HG03139 (cell line): ENCODE data around the gene NFASC.

Experiments used
- ATAC-seq: cut with Tn5 transposase; IDR thresholded peaks from one replicate; pipeline ENCODE4 v1.9.1; 2021; ENCODE audit not compliant: unreplicated experiment

The NFASC gene

DNA sequence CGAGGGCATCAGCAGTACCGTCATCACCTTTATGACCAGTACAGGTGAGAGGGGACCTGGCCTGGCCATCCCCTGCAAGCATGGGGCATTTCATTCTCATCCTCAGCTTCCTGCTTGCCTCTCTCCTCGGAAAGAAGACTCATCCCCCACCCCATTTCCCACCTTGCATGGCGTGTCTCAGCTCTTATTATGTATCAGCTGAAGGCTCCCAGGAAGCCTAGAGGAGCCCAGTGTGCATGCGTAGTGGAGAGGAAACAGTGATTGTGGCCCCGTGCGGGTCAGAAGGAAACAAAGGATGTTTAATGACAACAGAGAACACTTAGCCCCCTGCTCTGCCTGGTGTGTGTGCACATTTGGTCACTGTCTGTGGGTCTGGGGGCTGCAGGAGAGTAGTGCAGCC lies 132.0 kb downstream of the NFASC start:
- ATAC-seq: no peak

DNA sequence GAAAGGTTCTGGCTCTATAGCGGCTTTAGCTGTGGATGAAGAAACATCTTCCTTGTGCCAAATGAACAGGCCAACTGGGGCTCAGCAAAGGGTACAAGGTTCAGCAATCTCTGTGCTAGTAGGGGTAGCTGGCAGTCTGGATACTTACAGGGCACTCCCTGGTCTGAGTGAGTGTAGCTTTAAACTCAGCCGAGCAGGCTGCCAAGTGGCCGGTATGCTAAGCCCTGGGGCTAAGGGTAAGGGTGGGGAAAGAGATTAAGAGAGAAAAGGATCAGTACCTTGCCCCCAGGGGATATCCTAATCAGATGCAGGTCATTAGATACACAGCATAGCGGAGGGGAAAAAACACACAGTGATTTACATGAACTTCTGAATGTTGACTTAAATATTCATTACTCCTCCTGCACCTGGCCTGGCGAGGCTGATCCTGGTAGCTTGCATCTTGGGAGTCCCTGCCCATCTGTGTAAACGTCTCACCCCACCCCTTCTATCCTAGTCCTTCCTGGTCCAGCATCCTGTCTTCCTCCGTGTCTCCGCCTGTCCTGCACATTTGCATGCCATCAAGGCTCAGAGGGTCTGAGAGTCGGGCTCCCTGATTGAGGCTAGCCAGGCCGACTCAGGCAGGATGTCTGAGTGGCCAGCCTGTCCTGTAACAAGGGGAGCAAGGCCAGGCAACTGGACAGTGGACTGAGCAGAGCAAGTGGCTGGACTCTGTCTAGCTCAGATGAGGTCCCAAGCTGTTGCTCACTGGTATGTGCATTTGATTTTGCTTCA lies 132.9 kb downstream of the NFASC start:
- no peak for ATAC-seq

DNA sequence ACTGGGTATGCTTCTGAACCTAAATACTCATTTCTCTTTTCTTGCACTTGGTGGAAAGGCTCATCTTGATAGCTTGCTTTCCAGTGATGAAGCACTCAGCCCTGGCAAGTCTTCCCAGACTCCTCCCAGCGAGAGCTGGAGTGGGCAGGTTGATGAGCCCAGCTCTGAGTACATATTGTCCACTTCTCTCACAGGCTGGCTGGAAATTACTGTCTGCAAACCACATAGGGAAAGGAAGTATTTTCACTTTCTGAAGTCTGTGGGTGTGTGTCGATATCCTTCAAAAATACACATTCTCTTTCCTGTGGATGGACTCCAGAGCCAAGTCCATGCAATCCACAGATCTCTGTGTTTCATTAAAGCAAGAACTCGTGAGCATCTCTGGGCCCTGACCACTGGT lies 133.7 kb downstream of the NFASC start:
- ATAC-seq: no peak

DNA sequence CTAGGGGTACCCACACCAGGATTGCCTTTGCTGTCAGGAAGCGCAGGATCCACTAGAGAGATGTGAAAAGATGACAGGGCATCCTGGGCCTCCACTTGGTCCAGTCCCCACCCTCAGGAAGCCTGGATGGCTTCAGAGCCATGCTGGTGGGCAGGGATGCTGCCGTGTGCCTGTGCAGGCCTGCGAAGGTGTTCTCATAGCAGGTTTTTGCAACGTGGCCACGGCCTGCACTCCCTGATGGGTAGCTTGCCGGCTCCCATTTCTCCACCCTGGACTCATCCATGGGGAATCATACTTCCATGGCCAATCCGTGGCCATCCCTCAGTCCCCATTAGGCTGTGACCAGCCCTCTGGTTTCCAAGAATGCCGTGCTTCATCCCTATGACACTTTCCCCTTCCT lies 138.2 kb downstream of the NFASC start:
- no peak for ATAC-seq

DNA sequence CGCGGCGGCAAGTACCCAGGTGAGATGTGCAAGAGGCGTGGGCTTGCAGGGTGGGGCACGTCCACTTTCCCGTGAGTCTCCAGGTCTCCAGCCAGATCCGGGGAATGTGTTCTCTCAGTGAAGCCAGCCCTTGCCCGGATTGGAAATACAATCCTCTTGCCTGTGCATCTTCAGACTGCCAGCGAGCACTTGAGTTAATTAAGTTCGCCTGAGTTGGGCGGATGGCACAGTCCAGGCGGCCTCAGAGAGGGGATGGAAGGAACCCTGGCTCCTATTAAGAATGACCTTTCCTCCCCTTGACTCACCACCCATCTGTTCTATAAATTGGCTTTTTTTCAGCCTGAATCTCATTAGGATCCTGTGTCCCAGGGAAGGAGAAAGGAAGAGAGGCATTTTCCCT lies 139.0 kb downstream of the NFASC start:
- ATAC-seq: no peak

DNA sequence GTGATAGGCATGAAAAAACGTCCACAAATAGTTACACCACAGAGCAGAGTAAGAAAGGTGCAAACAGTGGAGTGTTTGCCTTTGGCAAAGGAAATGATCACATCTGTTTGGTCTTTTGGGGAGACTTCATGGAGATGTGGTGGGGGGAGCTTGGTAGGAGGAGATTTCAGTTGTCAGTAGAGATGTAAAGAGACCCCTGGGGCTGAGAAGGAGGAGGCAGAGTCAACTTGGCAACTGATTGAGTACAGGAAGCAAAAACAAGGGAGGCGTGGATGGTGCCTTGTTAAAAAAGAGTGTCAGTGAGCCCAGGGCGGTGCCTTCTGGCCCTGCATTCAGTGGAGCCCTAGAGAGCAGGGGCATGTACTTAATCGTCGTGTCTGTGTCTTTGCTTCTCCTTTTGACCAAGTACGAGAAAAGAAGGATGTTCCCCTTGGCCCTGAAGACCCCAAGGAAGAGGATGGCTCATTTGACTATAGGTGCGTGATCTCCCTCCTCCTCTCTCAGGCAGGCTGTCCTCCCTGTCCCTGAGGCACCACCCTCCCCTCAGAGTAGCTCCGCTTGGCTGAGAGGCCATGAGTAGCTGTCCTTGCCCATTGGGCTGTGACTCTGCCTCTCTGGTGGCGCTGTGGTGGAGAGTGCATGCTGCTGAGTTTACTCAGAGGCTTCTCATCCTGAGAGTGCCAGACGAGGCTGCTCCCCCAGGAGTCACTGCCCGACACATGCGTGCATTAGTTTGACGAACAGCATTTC lies 141.9 kb downstream of the NFASC start:
- ATAC-seq: no peak

DNA sequence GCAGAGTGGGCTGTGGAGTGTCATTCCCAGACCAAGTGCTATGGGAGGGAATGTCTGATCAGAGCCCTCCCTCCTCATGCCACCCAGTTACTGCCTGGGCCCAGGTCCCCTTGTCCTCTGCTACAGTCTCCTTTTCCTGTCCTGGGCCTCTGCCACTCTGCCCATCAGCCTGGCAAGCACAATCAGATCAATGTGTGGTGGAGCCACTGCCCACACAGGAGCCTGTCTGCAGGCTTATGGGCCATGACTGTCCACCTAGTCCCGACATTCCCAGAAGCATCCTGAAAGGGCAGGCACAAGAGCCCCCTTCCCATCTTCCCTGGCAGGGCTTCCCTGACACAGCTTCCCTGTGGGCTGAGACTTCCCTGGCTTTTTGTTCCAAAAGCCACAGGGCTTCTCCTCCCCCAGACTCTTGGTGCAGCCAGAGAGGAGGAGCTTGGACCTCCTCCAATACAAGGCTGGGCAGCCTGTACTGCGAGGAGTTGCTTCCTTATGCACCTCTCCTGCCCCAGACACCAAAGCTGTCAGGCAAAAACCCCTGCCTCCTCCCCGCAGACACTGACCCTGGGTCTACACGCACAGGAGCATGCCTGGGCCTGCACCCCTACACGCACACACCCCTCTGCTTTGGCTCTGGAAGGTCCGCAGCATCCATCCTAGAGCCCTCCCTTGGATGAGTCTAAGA lies 143.2 kb downstream of the NFASC start:
- ATAC-seq: no peak

DNA sequence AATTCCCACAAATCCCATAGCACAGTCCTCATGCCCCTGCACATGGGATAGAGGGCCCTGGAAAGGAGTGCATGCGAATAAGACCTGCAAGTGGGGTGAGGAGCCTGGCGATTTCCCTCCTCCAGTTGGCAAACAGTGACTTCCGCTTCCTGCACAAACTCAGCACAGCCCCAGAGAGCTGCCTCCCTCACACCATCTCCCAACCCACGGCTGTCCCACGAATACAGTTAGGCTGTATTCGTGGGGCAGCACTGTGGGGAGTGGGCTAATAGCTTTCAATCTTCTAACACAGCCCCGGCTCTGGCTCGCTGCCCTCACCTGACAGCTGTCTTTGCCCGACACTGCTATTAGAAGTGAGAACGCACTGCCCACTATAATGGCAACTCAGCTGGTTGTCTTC lies 144.1 kb downstream of the NFASC start:
- no peak for ATAC-seq

DNA sequence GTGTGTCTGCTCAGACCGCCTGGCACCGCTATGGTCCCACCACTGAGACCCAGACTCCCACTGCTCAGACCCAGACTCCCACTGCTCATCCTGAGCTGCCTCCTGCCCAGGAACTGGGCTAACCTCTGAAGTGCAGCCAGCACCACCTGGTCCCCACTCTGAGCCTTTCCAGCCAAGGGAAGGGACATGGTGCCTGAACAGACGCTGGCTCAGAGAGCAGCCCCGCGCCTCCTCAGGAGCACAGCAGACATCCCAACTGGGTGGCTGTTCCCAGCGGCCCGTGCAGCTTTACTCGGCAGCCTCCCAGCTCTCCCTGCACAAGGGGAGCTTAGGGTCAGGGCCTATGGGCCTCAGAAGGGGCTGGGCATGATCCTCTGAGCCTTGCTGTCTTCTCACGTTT lies 144.6 kb downstream of the NFASC start:
- no peak for ATAC-seq

DNA sequence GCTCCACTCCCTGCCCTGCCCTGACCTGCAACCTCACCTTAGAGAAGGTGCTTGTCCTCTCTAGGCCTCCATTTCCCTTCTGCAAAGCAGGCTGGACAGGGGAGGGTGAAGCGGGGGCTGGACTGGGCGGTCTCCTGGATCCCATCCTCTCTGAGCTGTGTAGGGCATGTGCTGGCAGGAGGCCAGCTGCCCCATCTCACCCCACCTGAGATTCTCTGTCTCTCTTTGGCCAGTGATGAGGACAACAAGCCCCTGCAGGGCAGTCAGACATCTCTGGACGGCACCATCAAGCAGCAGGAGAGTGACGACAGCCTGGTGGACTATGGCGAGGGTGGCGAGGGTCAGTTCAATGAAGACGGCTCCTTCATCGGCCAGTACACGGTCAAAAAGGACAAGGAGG lies 145.4 kb downstream of the NFASC start:
- ATAC-seq: no peak

DNA sequence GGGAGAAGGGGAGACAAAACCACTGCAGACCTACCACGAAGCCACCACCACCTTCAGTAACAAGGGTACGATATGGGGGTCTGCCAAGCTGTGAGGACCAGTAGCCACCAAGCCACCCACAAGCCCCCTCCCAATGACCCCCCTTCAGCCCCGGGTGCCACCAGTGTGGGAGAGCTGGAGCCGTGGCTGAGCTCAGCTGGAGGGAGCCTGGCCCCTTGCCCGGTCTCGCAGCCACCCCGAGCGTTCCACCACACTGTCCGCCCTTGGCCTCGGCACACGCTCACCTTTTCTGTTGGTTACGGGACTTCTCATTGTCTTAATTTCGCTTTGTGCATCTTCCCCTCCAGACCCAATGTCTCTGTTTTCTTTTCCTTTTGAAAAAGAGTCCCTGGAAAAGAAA lies 145.9 kb downstream of the NFASC start:
- no peak for ATAC-seq

DNA sequence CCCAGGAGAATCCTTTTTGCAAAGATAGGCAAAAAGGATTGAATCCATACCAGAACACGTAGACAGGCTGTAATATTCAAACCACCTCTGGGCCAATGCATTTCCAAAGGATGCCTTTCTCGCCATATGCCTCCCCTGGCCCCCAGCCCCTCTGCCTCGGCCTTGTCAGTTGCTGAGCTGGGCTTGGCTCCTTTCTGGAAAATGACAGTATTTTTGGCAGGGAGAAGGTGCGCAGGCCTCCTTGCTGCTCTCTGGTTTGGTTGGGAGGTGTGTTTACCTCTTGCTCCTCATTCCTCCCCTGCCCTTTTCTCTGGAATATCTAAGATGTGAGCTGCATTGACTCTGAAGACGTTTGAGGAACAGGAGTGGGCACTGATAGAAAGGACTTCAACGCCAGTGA lies 146.3 kb downstream of the NFASC start:
- ATAC-seq: no peak

DNA sequence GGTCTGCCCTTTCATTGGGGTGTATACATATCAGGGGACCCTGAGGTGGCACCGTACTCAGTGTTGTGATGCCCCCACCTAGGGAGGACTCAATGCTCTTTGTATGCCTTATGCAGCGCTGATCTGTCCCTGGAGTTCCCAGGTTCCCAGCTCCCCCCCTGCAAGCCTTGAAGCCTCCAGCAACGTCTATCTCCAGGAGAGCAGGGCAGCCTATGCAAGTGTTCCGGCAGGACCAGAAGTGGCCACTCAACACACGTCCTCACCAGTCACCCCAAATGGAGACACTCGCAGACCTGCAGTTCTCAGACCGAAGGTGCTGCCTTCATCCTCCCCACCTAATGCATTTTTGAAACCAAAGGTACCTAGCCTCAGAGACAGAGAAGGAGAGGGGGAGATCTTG lies 147.1 kb downstream of the NFASC start:
- no peak for ATAC-seq

DNA sequence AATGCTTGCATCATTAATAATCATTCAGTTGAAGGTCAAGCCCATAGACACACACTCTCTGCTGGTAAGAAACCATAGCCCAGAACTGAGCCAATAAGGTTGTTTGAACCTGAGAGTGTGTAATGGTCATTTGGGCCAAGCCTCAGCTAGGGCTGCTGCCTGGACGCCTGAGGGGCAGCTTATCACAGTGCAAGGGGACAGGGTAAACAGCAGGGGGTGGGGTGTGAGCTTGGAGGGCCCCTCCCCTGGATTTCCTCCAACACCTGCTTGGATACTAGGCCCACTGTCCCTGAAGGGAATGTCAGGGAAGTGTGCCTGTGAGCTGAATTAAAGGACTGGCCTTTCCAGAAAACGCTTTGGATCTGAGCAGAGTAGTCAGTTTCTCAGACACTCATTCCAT lies 147.7 kb downstream of the NFASC start:
- no peak for ATAC-seq

DNA sequence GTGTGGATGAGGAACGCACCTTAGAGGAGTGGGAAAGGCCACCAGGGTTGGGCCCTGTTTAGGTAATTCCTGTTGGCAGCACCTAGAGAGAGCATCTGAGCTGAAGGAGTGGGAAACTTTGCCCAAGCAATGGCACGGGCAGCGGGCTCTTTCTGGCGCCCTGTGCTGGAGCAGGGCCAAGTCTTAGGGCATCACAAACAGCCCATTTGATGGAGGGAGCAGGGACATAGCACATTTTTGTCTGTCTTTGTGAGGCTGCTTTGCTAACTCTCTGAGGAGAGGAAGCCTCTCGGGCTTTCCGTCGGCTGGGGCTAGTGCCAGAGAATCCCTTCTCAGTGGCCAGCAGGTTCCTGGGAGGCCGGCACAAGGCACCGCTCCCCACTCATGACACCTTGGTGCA lies 149.8 kb downstream of the NFASC start:
- ATAC-seq: no peak

DNA sequence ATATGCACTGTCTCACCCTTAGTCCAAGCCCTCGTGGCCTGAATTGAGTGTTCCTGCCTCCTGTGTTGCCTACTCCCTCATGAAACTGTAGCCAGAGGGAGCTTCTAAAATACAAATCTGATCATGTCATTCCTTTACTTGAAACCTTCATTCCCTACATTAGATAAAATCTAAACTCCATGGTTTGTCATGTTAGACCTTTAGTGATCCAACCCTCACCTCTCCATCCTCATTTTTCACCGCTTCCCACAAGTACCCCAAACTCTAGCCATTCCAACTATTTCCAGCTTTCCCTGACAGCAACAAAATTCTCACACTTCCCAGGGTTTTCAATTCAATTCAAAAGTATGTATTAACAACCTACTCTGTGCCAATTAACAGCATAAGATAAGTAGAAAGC lies 154.0 kb downstream of the NFASC start:
- no peak for ATAC-seq

DNA sequence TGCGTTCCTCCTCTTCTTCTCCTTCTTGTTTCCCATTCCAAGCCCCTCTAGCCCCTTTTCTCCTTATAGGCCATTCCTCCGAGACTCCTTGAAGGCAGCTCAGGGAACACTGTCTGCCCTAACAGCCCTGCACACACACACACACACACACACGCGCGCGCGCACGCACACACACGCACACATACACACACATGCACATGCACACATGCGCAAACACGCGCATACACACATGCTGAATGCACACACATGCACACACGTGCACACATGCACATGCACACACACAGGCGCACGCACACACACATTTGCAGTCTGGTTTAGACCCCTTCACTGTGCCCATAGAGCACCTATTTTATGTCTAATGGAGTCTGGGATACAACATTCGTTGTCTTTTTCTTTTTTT lies 154.6 kb downstream of the NFASC start:
- no peak for ATAC-seq

DNA sequence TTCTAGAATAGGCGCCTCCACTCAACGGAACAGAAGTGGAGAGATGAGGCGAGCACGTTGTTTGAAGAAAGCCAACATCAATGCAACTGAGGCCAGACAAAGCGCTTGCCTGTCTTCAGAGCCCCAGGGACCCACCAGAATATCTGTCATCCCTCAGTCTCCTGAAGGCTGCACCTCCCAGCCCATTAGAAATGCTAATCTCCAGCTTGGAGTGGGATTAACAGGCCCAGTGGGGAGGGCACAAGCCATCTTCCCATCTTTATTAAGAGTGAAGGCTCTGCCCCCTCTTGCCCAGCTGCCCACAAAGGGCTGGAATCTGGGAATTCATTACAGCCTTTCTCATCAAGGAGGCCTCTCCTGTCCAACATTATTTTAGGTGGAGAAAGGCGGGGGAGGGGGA lies 155.5 kb downstream of the NFASC start:
- ATAC-seq: no peak

DNA sequence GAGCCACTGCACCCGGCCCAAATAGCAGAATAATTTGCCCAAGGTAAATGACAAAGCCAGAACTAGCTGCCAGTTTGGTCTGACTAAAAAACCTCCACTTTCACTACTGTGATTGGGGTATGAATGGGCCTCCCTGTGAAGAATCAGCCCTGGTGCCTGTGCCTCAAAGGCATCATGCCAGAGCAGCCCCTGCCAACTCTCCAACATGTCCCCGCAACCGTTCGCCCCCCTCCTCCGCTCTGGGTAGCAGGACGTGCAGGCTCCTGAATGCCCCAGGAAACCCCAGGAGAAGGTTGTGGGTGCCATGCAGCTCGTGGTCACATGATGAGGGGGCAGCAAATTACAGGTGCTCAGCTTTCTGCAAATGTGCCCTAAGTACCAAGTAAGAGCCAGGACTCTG lies 157.7 kb downstream of the NFASC start:
- ATAC-seq: no peak

DNA sequence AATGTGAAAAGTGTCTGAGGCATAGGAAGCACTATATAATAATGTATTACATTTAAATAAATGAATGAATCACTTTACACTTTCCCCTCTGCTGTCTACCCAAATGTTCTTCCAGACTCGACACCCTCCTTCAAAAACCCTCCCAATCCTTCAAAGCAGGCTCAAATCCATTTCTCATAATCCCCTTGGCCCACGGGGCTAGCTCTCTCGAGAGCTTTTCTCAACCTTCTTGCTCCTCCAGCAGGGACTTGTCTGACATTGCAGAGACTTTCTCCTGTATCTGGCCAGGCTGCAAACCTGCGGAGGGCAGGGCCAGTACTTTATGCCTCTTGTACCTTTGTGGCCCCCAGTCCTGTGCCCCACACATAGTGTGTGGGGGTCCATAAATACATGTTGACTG lies 158.3 kb downstream of the NFASC start:
- no peak for ATAC-seq

DNA sequence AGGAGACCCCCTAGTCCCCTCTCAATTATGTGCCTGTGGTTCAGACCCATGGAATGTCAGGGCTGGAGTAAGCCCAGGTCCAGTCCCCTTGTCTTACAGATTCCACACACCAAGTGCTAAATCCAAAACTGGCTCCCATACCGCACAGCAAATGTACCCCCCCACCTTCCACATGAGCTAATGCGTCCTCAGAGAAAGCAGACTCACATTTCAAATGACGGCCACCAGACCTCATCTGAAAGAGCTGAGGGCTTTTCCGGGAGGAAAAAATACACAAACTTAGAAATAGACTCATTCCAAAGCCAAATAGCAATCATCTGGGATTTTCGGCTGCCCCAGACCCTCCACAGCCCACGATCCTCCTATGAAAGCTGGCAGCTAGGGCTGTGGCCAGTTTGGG lies 159.6 kb downstream of the NFASC start:
- no peak for ATAC-seq

DNA sequence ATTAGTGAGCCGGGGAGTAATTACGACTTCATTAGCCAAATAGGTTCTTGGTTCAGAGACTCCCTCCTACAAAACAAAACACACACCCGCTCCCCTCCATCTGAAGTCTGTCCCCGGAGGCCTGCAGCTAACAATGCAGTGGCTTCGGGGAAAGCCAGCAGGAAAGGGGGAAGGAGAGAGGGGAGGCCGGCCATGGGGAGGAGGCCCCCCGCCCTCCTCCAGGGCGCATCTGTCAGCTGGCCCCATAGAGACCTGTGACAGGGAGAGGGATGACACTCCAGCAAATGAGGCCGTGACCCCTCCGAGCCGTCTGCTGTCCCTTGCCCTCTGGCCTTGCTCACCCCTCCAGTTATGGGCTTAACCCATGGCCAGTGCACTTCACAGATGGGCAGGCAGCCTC lies 160.2 kb downstream of the NFASC start:
- no peak for ATAC-seq
